IPS DF 19.7 (cell line): ENCODE data around the gene PXDN.

ENCODE experiments used
- DNase-seq: peaks from one replicate; pipeline ENCODE4 v3.0.0-alpha.2; 2013; ENCODE audit warnings: low read depth, low spot score

Gene PXDN

GRCh38 chr2:1663621-1664020 is 80.7 kb downstream of the PXDN start:
- DNase-seq, result no peak

DNA sequence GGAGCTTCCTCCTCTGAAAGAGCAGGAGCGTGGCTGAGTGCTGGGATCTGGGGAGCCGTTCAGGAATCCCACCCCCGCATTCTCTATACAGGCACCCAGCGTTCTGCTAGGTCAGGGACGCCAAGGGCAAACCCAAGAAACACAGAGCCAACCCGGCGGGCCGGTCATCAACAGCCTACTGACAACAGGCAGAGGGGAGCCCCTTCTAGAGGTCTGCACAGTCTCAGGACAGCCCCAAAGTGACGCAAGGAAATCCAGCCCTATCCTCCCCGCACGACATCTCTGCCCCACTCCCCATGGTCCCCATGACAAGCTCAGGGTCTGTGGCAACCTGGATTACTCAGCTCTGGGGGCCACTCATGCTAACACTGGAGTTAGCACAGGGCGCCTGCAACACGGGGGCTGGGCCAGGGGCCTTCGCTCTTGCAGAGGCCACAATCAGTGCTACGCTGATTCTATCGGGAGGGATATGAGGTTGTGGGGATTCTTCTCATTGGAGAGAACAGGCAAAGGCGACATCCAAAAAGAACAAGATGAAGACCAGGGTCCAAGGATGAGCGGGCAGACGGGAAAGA is 81.6 kb downstream of the PXDN start:
- DNase-seq, result no peak

DNA sequence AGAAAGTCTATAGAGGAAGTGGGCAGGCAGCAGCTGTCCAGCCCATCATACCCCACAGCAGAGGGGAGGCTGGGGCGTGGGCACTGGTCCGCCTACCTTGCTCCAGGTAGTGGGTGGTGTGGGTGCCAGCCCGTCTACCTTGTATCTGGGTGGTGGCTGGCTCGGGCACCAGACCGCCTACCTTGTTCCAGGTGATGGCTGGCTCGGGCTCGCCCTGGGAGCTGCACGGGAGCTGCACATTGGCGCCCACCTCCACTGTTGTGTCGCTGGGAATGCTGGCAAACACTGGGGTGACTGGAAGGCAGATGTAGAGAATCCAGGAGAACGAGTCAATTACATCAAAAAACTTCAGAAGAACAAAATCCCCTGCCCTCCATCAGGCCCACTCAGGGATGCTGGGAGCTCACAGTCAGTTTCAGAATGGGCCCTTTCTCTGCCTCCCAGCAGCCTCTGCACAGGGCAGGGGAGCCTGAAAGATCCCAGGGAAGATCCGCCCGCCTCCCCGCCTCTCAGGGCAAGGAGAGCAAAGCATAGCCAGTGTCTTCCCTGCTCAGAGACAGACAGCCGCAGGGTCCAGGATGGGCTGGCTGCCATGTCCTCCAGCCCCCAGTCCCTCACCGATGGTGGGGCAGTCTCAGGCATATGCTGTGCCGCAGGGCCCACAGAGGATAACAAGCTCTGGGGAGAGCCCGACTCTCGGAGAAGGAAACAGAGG is 82.3 kb downstream of the PXDN start:
- DNase-seq, result no peak

- DNase-seq, result no peak
Measured at GRCh38 chr2:1660656-1661640, 83.4 kb downstream of the PXDN start.

- no peak for DNase-seq
Measured at GRCh38 chr2:1659951-1660565, 84.3 kb downstream of the PXDN start.

GRCh38 chr2:1658394-1659151 is 85.7 kb downstream of the PXDN start:
- DNase-seq, result no peak

DNA sequence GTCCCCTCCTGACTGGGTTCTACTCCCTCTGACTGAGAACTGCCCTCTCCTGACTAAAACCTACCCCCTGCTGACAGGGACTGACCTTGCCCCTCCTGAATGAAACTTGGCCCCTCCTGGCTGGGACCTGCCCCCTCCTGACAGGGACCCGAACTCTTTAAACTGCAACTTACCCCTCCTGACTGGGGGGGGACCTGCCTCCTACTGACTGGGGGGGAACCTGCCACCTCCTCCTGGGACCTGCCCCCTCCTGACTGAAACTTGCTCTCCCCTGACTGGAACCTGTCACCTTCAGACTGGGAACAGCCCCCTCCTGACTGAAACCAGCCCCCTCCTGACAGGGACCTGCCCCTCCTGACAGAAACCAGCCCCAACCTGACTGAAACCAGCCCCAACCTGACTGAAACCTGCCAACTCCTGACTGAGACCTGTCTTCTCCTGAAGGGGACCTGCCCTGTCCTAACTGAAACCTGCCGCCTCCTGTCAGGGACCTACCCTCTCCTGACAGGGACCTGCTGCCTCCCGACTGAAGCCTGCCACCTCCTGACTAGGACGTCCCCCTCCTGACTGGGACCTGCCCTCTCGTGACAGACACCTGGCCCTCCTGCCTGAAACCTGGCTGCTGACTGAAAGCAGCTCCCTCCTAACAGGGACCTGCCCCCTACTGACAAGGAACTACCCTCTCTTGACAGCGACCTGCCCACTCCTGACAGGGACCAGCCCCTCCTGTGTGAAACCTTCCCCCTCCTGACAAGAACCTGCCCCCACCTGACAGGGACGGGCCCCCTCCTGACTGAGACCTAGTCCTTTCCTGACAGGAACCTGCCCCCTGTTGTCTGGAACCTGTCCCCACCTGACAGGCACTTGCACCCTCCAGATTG is 87.1 kb downstream of the PXDN start:
- no peak for DNase-seq

GRCh38 chr2:1656326-1656960 is 87.9 kb downstream of the PXDN start:
- no peak for DNase-seq

DNA sequence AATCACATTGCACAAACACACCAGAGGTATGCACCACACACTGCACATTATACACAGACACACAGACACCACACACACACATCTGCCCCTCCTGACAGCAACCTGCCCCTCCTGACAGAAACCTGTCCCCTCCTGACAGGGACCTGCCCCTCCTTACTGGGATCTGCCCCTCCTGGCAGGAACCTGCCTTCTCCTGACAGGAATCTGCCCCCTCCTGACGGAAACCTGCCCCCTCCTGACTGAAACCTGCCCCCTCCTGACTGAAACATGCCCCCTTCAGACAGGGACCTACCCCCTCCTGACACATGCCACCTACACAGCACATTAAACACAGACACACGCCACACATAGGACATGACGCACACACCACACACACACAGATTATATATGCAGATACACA is 88.9 kb downstream of the PXDN start:
- DNase-seq, result no peak

DNA sequence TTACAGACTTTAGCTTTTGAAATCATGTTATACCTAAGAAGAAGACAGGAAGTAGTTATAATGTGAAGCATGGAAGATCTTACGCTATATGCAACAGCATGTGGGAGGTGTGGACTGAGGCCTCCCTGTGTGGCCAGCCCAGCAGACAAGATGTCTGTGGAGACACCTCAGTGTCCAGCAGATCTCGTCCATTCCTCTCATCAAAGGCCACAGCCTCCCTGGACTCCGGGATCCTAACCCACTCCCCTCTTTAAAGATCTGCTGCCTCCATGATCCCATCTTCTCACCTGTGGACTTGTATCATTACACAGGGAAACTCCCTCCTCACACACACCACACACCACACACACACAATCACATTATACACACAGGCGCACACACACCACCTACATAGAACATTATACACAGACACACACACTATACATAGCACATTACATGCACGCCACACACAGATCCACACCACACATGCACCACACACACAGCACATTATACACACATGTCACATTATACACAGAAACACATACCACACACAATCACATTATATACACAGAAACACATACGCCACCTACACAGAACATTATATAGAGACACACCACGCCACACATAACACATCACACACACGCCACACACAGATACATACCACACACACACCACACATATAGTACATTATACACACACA is 89.5 kb downstream of the PXDN start:
- DNase-seq, result no peak

DNA sequence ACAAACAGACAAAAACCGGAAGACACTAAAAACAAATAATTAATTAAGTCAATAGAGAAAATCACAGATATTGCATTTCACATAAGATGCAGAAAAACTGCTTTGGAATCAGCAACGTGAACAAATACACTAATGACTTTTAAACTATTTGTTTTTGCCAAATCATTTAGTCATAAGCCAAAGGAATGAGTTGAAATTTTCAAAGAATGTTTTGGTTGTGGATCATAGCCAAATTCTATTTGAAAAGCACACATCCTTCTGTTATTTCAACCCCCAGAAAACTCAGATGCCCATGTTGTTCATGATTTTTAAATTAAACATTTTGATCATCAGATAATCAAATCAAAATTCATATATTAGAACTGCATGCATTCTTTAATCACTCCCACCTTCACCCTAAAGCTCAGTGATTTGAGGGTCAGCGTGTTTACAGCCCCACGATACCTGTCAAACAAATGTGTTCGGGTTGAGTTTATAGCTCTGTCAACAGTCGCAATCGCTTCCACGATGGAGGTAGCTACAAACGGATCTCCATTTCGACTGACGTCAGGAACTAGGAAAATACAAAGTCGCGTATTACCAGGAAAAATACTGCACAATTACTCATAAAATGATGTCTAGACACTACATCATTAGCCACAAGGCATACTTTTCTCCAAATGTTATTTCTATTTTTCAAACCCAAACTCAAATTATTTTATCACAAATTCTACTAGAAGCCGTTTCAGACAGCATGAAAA is 90.2 kb downstream of the PXDN start:
- no peak for DNase-seq

- DNase-seq, result no peak
Measured at GRCh38 chr2:1652034-1652790, 92.1 kb downstream of the PXDN start.

DNA sequence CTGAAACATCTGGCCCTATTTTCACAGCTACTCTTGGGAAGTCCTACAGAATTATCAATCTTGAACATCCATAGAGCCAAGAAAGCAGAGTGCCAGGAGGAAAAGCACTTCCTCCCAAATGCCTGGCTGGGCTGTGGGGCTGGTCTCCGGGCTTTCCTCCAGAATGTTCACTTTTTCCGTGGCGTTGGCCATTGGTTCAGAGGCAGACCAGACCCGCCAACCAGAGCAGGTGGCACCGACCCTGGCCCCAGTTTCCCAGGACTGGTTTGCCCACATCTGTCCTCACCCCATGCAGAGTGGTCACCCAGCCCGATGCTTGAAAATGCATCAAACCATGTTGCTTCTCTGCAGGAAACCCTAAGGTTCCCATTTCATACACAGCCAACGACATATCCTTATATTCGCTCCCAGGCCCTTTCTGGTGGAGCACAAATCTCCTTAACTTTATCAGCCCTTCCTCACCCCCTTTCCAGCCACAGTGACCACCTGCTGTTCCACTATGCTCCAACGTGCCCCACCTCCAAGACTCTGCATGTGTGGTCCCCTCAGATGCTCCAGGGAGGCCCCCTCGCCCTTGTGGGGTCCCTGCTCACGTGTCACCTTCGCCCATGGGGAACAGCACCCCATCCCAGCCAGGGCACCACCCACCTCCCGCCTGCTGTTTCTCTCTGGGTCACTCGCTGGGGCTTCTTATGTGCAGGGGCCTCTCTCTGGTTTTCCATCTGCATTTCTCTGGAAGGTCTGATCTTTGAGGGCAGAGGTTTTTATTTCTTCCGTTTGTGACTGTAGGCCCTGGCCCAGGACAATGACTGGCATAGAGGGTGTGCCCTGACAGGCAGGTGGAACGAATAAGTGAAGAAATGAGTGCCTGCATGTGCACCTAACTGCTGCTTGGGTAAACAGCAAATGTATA is 92.9 kb downstream of the PXDN start:
- DNase-seq, result no peak

DNA sequence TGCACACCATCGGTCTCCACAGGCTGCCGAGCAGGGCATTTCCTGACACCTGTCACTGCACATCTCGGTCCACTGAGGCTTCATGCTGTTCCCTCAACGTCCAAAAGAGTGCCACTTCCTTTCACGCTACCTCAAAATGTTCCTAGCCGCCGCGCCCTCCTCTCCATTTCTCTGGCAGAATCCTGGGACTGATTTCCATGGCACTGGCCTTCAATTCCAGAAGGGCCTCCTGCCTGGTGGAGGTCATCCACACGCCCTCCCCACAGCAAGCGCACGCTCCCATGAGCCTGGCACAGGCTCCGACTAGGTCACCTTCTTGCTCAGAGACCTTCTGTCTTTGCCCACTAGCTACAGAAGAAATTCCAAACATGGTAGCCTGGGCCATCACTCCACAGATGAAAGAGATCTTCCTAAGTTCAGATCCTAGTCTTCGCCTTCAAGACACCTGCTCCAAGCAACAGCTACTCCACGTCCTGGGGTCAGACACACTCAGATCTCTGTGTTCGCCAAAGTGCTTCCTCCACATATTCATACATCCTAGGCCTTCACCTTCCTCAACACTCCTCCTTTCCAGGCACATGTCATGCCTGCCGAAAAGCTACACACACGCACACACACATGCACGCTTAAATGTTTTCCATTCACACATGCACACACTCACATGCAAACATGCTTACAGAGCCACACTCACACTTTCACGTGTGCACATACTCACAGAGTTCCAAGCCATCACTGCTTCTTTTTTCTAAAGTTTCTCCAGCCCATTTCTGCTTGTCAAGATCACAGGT is 94.0 kb downstream of the PXDN start:
- no peak for DNase-seq

DNA sequence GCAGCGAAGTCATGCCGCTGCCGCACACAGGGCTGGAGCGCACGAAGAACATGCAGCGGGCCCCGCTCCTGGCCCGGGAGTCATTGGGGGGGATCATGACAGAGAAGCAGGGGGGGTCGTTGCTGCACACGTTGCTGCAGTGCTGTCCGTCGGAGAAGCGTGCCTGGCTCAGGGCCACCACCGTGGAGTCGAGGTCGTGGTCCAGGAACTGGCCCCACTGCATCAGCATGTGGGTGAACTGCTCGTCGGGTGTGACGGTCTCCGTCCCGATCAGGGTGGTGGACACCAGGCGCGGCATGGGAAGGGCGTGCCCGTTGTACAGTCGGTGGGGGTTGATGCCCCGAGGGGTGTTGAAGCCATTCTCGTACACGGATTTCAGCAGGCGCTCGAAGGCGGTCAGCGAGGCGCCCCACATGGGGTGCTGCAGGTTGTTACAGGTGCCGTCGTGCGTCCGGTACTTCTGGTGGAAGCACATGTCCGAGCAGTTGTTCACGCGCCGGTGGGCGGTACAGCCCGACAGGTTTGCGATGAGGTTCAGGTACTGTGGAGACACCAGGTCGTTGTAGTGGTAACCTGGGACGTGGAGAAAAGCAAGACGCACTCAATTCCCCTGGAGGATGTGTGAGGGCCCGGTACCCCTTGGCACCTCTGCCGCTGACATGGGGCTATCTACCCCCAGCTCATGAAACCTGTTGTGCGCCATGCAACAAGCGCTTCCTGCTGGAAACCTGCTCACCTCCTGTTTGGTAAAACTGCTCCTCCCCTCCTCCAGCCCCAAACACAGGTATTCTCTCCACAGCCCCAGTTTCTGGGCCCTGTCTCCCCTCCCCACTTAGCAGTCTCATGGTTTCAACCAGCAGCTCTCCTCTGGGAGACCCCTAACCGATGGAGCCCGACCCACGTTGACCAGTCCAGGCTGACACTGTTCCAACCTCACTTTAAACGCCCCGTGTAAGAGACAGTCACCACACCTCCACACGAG is 94.9 kb downstream of the PXDN start:
- no peak for DNase-seq
